Measurements from ENCODE around the gene KCNJ15. TPM values are rescaled to one million over a fixed set of nuclear protein-coding genes. Genes with fewer than 3 reads are reported as not detected.

The KCNJ15 gene
- total RNA-seq, 1 experiment from 2014 or later = not detected

DNA sequence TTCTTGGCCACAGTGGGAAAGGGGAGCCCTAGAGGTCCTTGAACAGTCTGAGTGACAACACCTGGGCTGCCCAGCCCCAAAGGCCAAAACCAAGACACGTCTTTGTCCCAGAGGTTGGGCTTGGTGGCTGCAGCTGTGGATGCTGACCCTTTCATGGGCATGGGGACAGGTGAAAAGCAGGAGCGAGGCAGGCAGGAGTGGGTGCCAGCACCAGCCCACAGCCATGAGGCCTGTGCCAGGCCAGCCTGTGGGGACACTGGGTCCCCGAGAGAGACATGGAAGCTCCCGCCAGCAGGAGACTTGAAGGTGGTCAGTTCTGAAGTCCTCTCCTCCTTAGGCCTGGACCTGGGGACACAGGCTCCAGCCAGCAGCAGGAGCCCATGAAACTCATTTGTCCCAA is 98.6 kb downstream of the KCNJ15 start:
- Histone ChIP-seq H3K4me1 (ENCODE audit: control insufficient read depth in 1 of 2, insufficient read depth in 2 of 2, low read length in 2 of 2) (no peaks in the 10 kb centered on the region; a peak in 1 of 4 replicates), H3K27me3 (ENCODE audit: insufficient read depth, low read length) (no peaks in the 10 kb centered on the region), H3K4me3 (replicated peaks in 1 of 2; ENCODE audit: low read depth in 1 of 2, low read length in 2 of 2) (no peak overlapping the region), H2AFZ (ENCODE audit: low read depth, low read length, poor library complexity, severe bottlenecking) (no peak overlapping the region), H3K9me3 (ENCODE audit: control insufficient read depth in 1 of 2, insufficient read depth in 1 of 2, low read depth in 1 of 2, low read length in 2 of 2) (no peaks in the 10 kb centered on the region), H3K79me2 (ENCODE audit: insufficient read depth, low read length) (no peaks in the 10 kb centered on the region), H3K27ac (ENCODE audit: low read depth, low read length) (no peak overlapping the region), H3K36me3 (ENCODE audit: control insufficient read depth in 1 of 2, insufficient read depth in 2 of 2, low read length in 2 of 2) (no peaks in the 10 kb centered on the region), H4K20me1 (ENCODE audit: insufficient read depth) (no peaks in the 10 kb centered on the region), H3K9ac (ENCODE audit: low read length) (no peak overlapping the region), H3K4me2 (ENCODE audit: low read length) (no peak overlapping the region), H3K9me2 (ENCODE audit: insufficient read depth) (no peaks in the 10 kb centered on the region)
- no peak for ATAC-seq
- intact Hi-C loops (cut with micrococcal nuclease) = loop anchor here (5.0 kb wide), 1 partner anchor 643 kb away; no protein-coding TSS in a partner anchor
- DNase-seq (ENCODE audit: low read depth, low spot score) = no peak
- RAD21 ChIA-PET (ENCODE audit: low non-redundant PET in 1 of 2, low total read pairs in 2 of 2, uncharacterized antibody in 2 of 2, unreplicated experiment in 2 of 2) = no interaction called here
- CTCF ChIA-PET = interaction anchor here (0.8 to 2.1 kb wide), 5 partner anchors 136 to 681 kb away, joined by 3 to 5 read pairs (median 3); no protein-coding TSS in a partner anchor
- BruUV-seq (replicated peaks) = no TSS peak
- POLR2A ChIA-PET = no interaction called here
- TF ChIP-seq YY1 (IDR thresholded peaks at IDR 0.05; ENCODE audit: extremely low read depth, insufficient replicate concordance, low read depth, low read length) (no peak), ZNF274 (IDR thresholded peaks at IDR 0.05; ENCODE audit: low read depth, low read length) (no peak), ELF1 (IDR thresholded peaks at IDR 0.05; ENCODE audit: borderline replicate concordance, low read depth) (no peak), POLR2A (IDR thresholded peaks at IDR 0.05; ENCODE audit: borderline replicate concordance, extremely low read depth, insufficient read depth, insufficient read length) (no peak), TCF7L2 (IDR thresholded peaks at IDR 0.05; ENCODE audit: borderline replicate concordance, extremely low read depth, insufficient read depth, insufficient read length) (no peak), FOSL1 (IDR thresholded peaks at IDR 0.05; ENCODE audit: low read depth) (no peak), SP1 (IDR thresholded peaks at IDR 0.05; ENCODE audit: low read depth) (no peak), JUND (IDR thresholded peaks at IDR 0.05) (no peak), EZH2 (IDR thresholded peaks at IDR 0.05) (no peak), EGR1 (IDR thresholded peaks at IDR 0.05; ENCODE audit: low read depth) (no peak)
- TF ChIP-seq, protein P1, sequence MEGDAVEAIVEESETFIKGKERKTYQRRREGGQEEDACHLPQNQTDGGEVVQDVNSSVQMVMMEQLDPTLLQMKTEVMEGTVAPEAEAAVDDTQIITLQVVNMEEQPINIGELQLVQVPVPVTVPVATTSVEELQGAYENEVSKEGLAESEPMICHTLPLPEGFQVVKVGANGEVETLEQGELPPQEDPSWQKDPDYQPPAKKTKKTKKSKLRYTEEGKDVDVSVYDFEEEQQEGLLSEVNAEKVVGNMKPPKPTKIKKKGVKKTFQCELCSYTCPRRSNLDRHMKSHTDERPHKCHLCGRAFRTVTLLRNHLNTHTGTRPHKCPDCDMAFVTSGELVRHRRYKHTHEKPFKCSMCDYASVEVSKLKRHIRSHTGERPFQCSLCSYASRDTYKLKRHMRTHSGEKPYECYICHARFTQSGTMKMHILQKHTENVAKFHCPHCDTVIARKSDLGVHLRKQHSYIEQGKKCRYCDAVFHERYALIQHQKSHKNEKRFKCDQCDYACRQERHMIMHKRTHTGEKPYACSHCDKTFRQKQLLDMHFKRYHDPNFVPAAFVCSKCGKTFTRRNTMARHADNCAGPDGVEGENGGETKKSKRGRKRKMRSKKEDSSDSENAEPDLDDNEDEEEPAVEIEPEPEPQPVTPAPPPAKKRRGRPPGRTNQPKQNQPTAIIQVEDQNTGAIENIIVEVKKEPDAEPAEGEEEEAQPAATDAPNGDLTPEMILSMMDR (IDR thresholded peaks at IDR 0.05 in 2 of 3, conservative IDR thresholded peaks at IDR 0.05 in 1 of 3; ENCODE audit: borderline replicate concordance in 1 of 3, insufficient read depth in 1 of 3, low read depth in 2 of 3, low read length in 2 of 3) = no peak
- TF ChIP-seq, protein P2, sequence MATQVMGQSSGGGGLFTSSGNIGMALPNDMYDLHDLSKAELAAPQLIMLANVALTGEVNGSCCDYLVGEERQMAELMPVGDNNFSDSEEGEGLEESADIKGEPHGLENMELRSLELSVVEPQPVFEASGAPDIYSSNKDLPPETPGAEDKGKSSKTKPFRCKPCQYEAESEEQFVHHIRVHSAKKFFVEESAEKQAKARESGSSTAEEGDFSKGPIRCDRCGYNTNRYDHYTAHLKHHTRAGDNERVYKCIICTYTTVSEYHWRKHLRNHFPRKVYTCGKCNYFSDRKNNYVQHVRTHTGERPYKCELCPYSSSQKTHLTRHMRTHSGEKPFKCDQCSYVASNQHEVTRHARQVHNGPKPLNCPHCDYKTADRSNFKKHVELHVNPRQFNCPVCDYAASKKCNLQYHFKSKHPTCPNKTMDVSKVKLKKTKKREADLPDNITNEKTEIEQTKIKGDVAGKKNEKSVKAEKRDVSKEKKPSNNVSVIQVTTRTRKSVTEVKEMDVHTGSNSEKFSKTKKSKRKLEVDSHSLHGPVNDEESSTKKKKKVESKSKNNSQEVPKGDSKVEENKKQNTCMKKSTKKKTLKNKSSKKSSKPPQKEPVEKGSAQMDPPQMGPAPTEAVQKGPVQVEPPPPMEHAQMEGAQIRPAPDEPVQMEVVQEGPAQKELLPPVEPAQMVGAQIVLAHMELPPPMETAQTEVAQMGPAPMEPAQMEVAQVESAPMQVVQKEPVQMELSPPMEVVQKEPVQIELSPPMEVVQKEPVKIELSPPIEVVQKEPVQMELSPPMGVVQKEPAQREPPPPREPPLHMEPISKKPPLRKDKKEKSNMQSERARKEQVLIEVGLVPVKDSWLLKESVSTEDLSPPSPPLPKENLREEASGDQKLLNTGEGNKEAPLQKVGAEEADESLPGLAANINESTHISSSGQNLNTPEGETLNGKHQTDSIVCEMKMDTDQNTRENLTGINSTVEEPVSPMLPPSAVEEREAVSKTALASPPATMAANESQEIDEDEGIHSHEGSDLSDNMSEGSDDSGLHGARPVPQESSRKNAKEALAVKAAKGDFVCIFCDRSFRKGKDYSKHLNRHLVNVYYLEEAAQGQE (IDR thresholded peaks at IDR 0.05; ENCODE audit: low read depth) = no peak
- TF ChIP-seq, protein P3, sequence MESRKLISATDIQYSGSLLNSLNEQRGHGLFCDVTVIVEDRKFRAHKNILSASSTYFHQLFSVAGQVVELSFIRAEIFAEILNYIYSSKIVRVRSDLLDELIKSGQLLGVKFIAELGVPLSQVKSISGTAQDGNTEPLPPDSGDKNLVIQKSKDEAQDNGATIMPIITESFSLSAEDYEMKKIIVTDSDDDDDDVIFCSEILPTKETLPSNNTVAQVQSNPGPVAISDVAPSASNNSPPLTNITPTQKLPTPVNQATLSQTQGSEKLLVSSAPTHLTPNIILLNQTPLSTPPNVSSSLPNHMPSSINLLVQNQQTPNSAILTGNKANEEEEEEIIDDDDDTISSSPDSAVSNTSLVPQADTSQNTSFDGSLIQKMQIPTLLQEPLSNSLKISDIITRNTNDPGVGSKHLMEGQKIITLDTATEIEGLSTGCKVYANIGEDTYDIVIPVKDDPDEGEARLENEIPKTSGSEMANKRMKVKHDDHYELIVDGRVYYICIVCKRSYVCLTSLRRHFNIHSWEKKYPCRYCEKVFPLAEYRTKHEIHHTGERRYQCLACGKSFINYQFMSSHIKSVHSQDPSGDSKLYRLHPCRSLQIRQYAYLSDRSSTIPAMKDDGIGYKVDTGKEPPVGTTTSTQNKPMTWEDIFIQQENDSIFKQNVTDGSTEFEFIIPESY (IDR thresholded peaks at IDR 0.05; ENCODE audit: extremely low read depth, insufficient replicate concordance, low read length) = no peak
- TF ChIP-seq, protein P4, sequence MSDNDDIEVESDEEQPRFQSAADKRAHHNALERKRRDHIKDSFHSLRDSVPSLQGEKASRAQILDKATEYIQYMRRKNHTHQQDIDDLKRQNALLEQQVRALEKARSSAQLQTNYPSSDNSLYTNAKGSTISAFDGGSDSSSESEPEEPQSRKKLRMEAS (IDR thresholded peaks at IDR 0.05) = no peak

All from HCT116 (cell line).